ENCODE measurements around the gene CHST11.
"Not testable (repeated sequence)": the region's sequence is repeated elsewhere in the genome, so short reads cannot be mapped to it uniquely, and the experiment has no call there.

Gene CHST11

GRCh38 chr12:104532636-104533035 lies 75.9 kb downstream of the CHST11 start:
- DNase-seq: no peak

- no peak for DNase-seq
These were observed 76.4 kb downstream of the CHST11 start for GRCh38 chr12:104533134-104533533.

GRCh38 chr12:104534162-104534856 lies 77.6 kb downstream of the CHST11 start:
- no peak for DNase-seq

- no peak for DNase-seq
These were observed 78.1 kb downstream of the CHST11 start for GRCh38 chr12:104534857-104535248.

- peak; percentile 58 for DNase-seq
These were observed 78.6 kb downstream of the CHST11 start for GRCh38 chr12:104535369-104535768.

GRCh38 chr12:104536841-104537240 lies 80.1 kb downstream of the CHST11 start:
- no peak for DNase-seq

- no peak for DNase-seq
These were observed 81.3 kb downstream of the CHST11 start for GRCh38 chr12:104538056-104538455.

GRCh38 chr12:104538891-104539462 lies 82.2 kb downstream of the CHST11 start:
- no peak for DNase-seq

GRCh38 chr12:104544836-104545235 lies 88.1 kb downstream of the CHST11 start:
- no peak for DNase-seq

- DNase-seq: no peak
These were observed 89.8 kb downstream of the CHST11 start for GRCh38 chr12:104546575-104546974.

- peak; percentile 61 for DNase-seq
These were observed 90.5 kb downstream of the CHST11 start for GRCh38 chr12:104547235-104547634.

GRCh38 chr12:104549815-104550480 lies 93.2 kb downstream of the CHST11 start:
- no peak for DNase-seq

GRCh38 chr12:104551313-104551931 lies 94.7 kb downstream of the CHST11 start:
- no peak for DNase-seq

GRCh38 chr12:104553421-104553820 lies 96.7 kb downstream of the CHST11 start:
- no peak for DNase-seq

GRCh38 chr12:104555648-104556047 lies 98.9 kb downstream of the CHST11 start:
- no peak for DNase-seq

GRCh38 chr12:104557488-104558195 lies 100.9 kb downstream of the CHST11 start:
- no peak for DNase-seq

- no peak for DNase-seq
These were observed 104.1 kb downstream of the CHST11 start for GRCh38 chr12:104560881-104561280.

- no peak for DNase-seq
These were observed 106.0 kb downstream of the CHST11 start for GRCh38 chr12:104562763-104563162.

GRCh38 chr12:104564662-104565061 lies 107.9 kb downstream of the CHST11 start:
- not testable (repeated sequence) for DNase-seq

GRCh38 chr12:104565606-104566243 lies 109.0 kb downstream of the CHST11 start:
- no peak for DNase-seq

- no peak for DNase-seq
These were observed 109.7 kb downstream of the CHST11 start for GRCh38 chr12:104566244-104566993.
